Keratinocyte (primary cell): ENCODE measurements around the gene TBC1D2. TPM values are rescaled to one million over a fixed set of nuclear protein-coding genes. Genes with fewer than 3 reads are reported as not detected.

ENCODE experiments used
- DNase-seq: peaks from one replicate; pipeline ENCODE4 v3.0.0-alpha.2; 2011; ENCODE audit warnings: low read depth, missing footprints, low spot score
- FAIRE-seq: peaks from 2 replicates; lab custom pipeline; 2011; peaks lifted over from hg19 to GRCh38; lab: Jason Lieb, UNC
- H2AFZ ChIP-seq: 2 replicates; pipeline ENCODE4 v1.6.0; 2012; ENCODE audit warnings: low read length, control low read depth, inconsistent platforms; ENCODE audit not compliant: control insufficient read depth
- H3K27ac ChIP-seq: 2 replicates; pipeline ENCODE4 v1.5.1; 2011; ENCODE audit warnings: low read length; ENCODE audit not compliant: control insufficient read depth, insufficient read depth
- H3K27me3 ChIP-seq: 3 replicates; pipeline ENCODE4 v1.6.0; 2011; ENCODE audit warnings: low read length; ENCODE audit not compliant: control insufficient read depth, insufficient read depth; ENCODE audit errors: extremely low read depth
- H3K36me3 ChIP-seq, 2 experiments: 2 replicates in 1 of 2; 3 replicates in 1 of 2; pipeline ENCODE4 v1.5.1; 2011; ENCODE audit warnings: low read length in 2 of 2, mild to moderate bottlenecking in 1 of 2; ENCODE audit not compliant: control insufficient read depth in 2 of 2, insufficient read depth in 2 of 2; ENCODE audit errors: extremely low read depth in 1 of 2
- H3K4me1 ChIP-seq: 3 replicates; pipeline ENCODE4 v1.5.1; 2011; ENCODE audit warnings: low read length; ENCODE audit not compliant: control insufficient read depth, insufficient read depth; ENCODE audit errors: extremely low read depth
- H3K4me2 ChIP-seq: 3 replicates; pipeline ENCODE4 v1.6.0; 2011; ENCODE audit warnings: low read depth, low read length; ENCODE audit not compliant: control insufficient read depth, insufficient read depth; ENCODE audit errors: extremely low read depth
- H3K4me3 ChIP-seq, 3 experiments: fragments of 200-600 bp in 1 of 3; sonication (generic) in 1 of 3; 2 replicates in 2 of 3; 3 replicates in 1 of 3; pipeline ENCODE4 v1.5.1; 2011 to 2016; ENCODE audit warnings: low read length in 3 of 3, mild to moderate bottlenecking in 3 of 3, control low read depth in 2 of 3, inconsistent platforms in 1 of 3, low read depth in 1 of 3, mixed read lengths in 1 of 3, mixed run types in 1 of 3, moderate library complexity in 1 of 3; ENCODE audit not compliant: control insufficient read depth in 2 of 3, insufficient read depth in 2 of 3; ENCODE audit errors: extremely low read depth in 1 of 3
- H3K79me2 ChIP-seq: 2 replicates; pipeline ENCODE4 v1.6.0; 2012; ENCODE audit warnings: low read length; ENCODE audit not compliant: control insufficient read depth, insufficient read depth
- H3K9ac ChIP-seq: 3 replicates; pipeline ENCODE4 v1.6.0; 2011; ENCODE audit warnings: low read length; ENCODE audit not compliant: control insufficient read depth, insufficient read depth; ENCODE audit errors: extremely low read depth
- H3K9me1 ChIP-seq: 3 replicates; pipeline ENCODE4 v1.6.0; 2011; ENCODE audit warnings: low read length; ENCODE audit not compliant: control insufficient read depth, insufficient read depth; ENCODE audit errors: extremely low read depth
- H3K9me3 ChIP-seq: 2 replicates; pipeline ENCODE4 v1.5.1; 2012; ENCODE audit warnings: low read depth, low read length; ENCODE audit not compliant: control insufficient read depth
- H4K20me1 ChIP-seq: 3 replicates; pipeline ENCODE4 v1.6.0; 2011; ENCODE audit warnings: low read length; ENCODE audit not compliant: control insufficient read depth, insufficient read depth; ENCODE audit errors: extremely low read depth
- CTCF ChIP-seq, 3 experiments: IDR thresholded peaks in 1 of 3; conservative IDR thresholded peaks in 1 of 3; optimal IDR thresholded peaks in 1 of 3; 2 replicates in 2 of 3; 3 replicates in 1 of 3; pipeline versions ENCODE3 to v1.5.1; 2011; ENCODE audit warnings: low read length in 3 of 3, mild to moderate bottlenecking in 3 of 3, moderate library complexity in 2 of 3, control low read depth in 1 of 3, inconsistent platforms in 1 of 3; ENCODE audit not compliant: insufficient read depth in 2 of 3; ENCODE audit errors: extremely low read depth in 1 of 3
- EZH2 ChIP-seq: IDR thresholded peaks from one replicate; pipeline ENCODE4 v1.6.1; 2012; ENCODE audit warnings: inconsistent platforms, mild to moderate bottlenecking, low read length, moderate library complexity
- dilution Hi-C: fragments of 300-500 bp; cut with MboI; formaldehyde crosslinking; loops from one replicate; pipeline ENCODE4 v1.7.0; 2020; ENCODE audit warnings: low sequenced_read_pairs; ENCODE audit not compliant: extremely low pct_ligation_motif_present
- polyA plus RNA-seq, 5 experiments: library from polyadenylated mRNA; depleted of rRNA in 3 of 5; stranded (reverse) in 3 of 5; stranded (forward) in 1 of 5; unstranded in 1 of 5; fragments of >200 nt; gene quantifications; 1 replicate in 1 of 5; 2 replicates in 3 of 5; 3 replicates in 1 of 5; pipeline versions ENCODE4 v1.2.1 to v1.2.3, GENCODE V29; 2011 to 2012; ENCODE audit warnings: missing spikeins in 2 of 5, low read depth in 1 of 5, low replicate concordance in 1 of 5

TBC1D2 gene
- polyA plus RNA-seq, 1 donor (not counting 4 experiments of a cell fraction or from before 2014, with no cell fraction given), result 59.2 TPM

GRCh38 chr9:98262056-98262455, 6.6 kb upstream of the TBC1D2 start:
- no peak overlapping the region for H2AFZ ChIP-seq
- dilution Hi-C loops, result no loop called here

DNA sequence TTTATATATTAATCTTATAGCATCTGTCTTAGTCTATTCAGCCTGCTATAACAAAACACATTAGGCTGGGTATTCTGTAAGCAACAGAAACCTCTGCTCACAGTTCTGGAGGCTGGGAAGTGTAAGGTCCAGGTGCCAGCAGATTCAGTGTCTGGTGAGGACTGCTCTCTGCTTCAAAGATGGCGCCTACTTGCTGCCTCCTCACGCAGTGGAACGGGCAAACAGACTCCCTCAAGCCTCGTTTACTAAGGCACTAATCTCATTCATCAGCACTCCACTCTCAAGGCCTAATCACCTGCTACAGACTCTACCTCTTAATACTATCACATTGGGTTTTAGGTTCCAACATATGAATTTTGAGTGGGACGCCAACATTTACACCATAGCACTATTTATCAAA, 5.2 kb upstream of the TBC1D2 start:
- no peaks in the 10 kb centered on the region for H3K36me3 ChIP-seq
- no peak for DNase-seq
- dilution Hi-C loops, result no loop called here
- H3K4me1 ChIP-seq, result peaks cover 4% of the 10 kb centered on the region
- no peak overlapping the region for H2AFZ ChIP-seq
- no peak overlapping the region for H3K27ac ChIP-seq
- no peaks in the 10 kb centered on the region for H3K9me3 ChIP-seq
- no peak overlapping the region for H3K4me2 ChIP-seq
- no peaks in the 10 kb centered on the region for H3K27me3 ChIP-seq
- peaks cover 4% of the 10 kb centered on the region for H3K79me2 ChIP-seq
- no peak overlapping the region for H3K4me3 ChIP-seq
- no peak overlapping the region for H3K9ac ChIP-seq
- TF ChIP-seq EZH2, result no peak
- TF ChIP-seq CTCF (optimal IDR thresholded peaks at IDR 0.05 in 1 of 3, IDR thresholded peaks at IDR 0.05 in 1 of 3, conservative IDR thresholded peaks at IDR 0.05 in 1 of 3; ENCODE audit: extremely low read depth in 1 of 3, insufficient read depth in 2 of 3, low read length in 3 of 3), result no peak
- no peaks in the 10 kb centered on the region for H3K9me1 ChIP-seq
- FAIRE-seq, result no peak
- no peaks in the 10 kb centered on the region for H4K20me1 ChIP-seq

More at GRCh38 chr9:98262056-98262455, 6.6 kb upstream of the TBC1D2 start:
- Histone ChIP-seq H4K20me1 (no peaks in the 10 kb centered on the region), H3K4me2 (no peak overlapping the region), H3K36me3 (no peaks in the 10 kb centered on the region), H3K27me3 (no peaks in the 10 kb centered on the region), H3K4me1 (peaks cover 1% of the 10 kb centered on the region), H3K9me3 (no peaks in the 10 kb centered on the region), H3K9ac (no peak overlapping the region), H3K9me1 (no peaks in the 10 kb centered on the region), H3K4me3 (no peak overlapping the region), H3K27ac (no peak overlapping the region), H3K79me2 (no peaks in the 10 kb centered on the region)
- no peak for TF ChIP-seq CTCF (optimal IDR thresholded peaks at IDR 0.05 in 1 of 3, IDR thresholded peaks at IDR 0.05 in 1 of 3, conservative IDR thresholded peaks at IDR 0.05 in 1 of 3; ENCODE audit: extremely low read depth in 1 of 3, insufficient read depth in 2 of 3, low read length in 3 of 3)
- no peak for TF ChIP-seq EZH2
- FAIRE-seq, result no peak
- DNase-seq, result no peak
